A549 (cell line): ENCODE results near the gene SEMA5A. TPM values are rescaled to one million over a fixed set of nuclear protein-coding genes. Genes with fewer than 3 reads are reported as not detected.

Source experiments
- ATAC-seq, 2 experiments: fragments of 200-7000 bp in 1 of 2; fragments of >200 bp in 1 of 2; cut with Nextera tagmentation in 1 of 2; cut with Tn5 transposase in 1 of 2; 3 replicates each; pipeline versions ENCODE4 v1.8.0 to v1.9.1; 2018 to 2020; ENCODE audit warnings: mild to moderate bottlenecking in 1 of 2, moderate library complexity in 1 of 2
- CTCF ChIA-PET: fragments of 300-600 bp; sonication (Branson Sonifier 250); formaldehyde crosslinking; extraction: SDS; loops from one replicate; lab custom pipeline; 2021; ENCODE audit warnings: antibody characterized with exemption, inconsistent platforms; lab: Yijun Ruan, JAX
- POLR2A ChIA-PET: fragments of 350-600 bp; formaldehyde crosslinking; extraction: SDS; loops from one replicate; lab custom pipeline; 2021; ENCODE audit warnings: antibody characterized with exemption, inconsistent platforms; lab: Yijun Ruan, JAX
- DNase-seq, 2 experiments: peaks; one replicate each; pipeline versions ENCODE4 v3.0.0 to v3.0.0-alpha.2; 2011 to 2016; ENCODE audit warnings: low read depth in 1 of 2, low spot score in 1 of 2
- FAIRE-seq: peaks from 2 replicates; lab custom pipeline; 2011; peaks lifted over from hg19 to GRCh38; lab: Jason Lieb, UNC
- H3K27ac ChIP-seq, 2 experiments: fragments of >200 bp; sonication (Bioruptor Twin); formaldehyde crosslinking; 3 replicates each; pipeline ENCODE4 v1.5.1; 2016 to 2017
- H3K4me1 ChIP-seq: fragments of >200 bp; sonication (Bioruptor Twin); formaldehyde crosslinking; 3 replicates; pipeline ENCODE4 v1.6.1; 2016
- H3K4me2 ChIP-seq: fragments of >200 bp; sonication (Bioruptor Twin); formaldehyde crosslinking; 3 replicates; pipeline ENCODE4 v1.6.1; 2016
- H3K4me3 ChIP-seq: fragments of >200 bp; sonication (Bioruptor Twin); formaldehyde crosslinking; 3 replicates; pipeline ENCODE4 v1.5.1; 2016
- H3K9me3 ChIP-seq: fragments of >200 bp; sonication (Bioruptor Twin); formaldehyde crosslinking; 3 replicates; pipeline ENCODE4 v1.6.1; 2016
- BHLHE40 ChIP-seq: IDR thresholded peaks from 2 replicates; pipeline ENCODE4 v1.6.1; 2012; ENCODE audit warnings: low read depth, low read length, inconsistent platforms
- CHD4 ChIP-seq: fragments of 200-600 bp; sonication (generic); IDR thresholded peaks from 2 replicates; pipeline ENCODE4 v1.6.1; 2016; ENCODE audit warnings: antibody characterized with exemption, mild to moderate bottlenecking, borderline replicate concordance
- ESRRA ChIP-seq: fragments of 150-350 bp; IDR thresholded peaks from 2 replicates; pipeline ENCODE4 v1.6.1; 2014; ENCODE audit warnings: mild to moderate bottlenecking, low read length, borderline replicate concordance
- FOSB ChIP-seq: fragments of 250-450 bp; sonication (Bioruptor Pico); IDR thresholded peaks from 2 replicates; pipeline ENCODE4 v1.5.0; 2020; ENCODE audit warnings: mild to moderate bottlenecking, moderate library complexity
- GATA3 ChIP-seq: IDR thresholded peaks from 2 replicates; pipeline ENCODE4 v1.6.1; 2012; ENCODE audit warnings: borderline replicate concordance
- HOXB5 ChIP-seq: fragments of 250-450 bp; sonication (Bioruptor Pico); IDR thresholded peaks from 2 replicates; pipeline ENCODE4 v1.5.0; 2020; ENCODE audit warnings: mild to moderate bottlenecking, moderate library complexity
- JUN ChIP-seq, 2 experiments: fragments of >200 bp; sonication (Bioruptor Twin); formaldehyde crosslinking; IDR thresholded peaks; 2 replicates in 1 of 2; 3 replicates in 1 of 2; pipeline ENCODE4 v1.6.1; 2016 to 2017
- JUNB ChIP-seq: fragments of >200 bp; sonication (Bioruptor Twin); formaldehyde crosslinking; IDR thresholded peaks from 2 replicates; pipeline ENCODE4 v1.6.1; 2016
- KDM5A ChIP-seq: fragments of 200-600 bp; sonication (generic); IDR thresholded peaks from 2 replicates; pipeline ENCODE4 v1.6.1; 2016; ENCODE audit warnings: antibody characterized with exemption, mild to moderate bottlenecking
- MAFK ChIP-seq: fragments of 450-650 bp; IDR thresholded peaks from 2 replicates; pipeline ENCODE4 v1.6.1; 2014; ENCODE audit not compliant: partially characterized antibody
- MAZ ChIP-seq: fragments of 150-350 bp; IDR thresholded peaks from 2 replicates; pipeline ENCODE4 v1.6.1; 2014; ENCODE audit warnings: antibody characterized with exemption, low read depth, low read length, borderline replicate concordance
- NFE2L2 ChIP-seq: fragments of 150-350 bp; conservative IDR thresholded peaks from 2 replicates; pipeline ENCODE4 v1.6.1; 2014; ENCODE audit warnings: low read length
- NR3C1 ChIP-seq: fragments of >200 bp; sonication (Bioruptor Twin); formaldehyde crosslinking; IDR thresholded peaks from 3 replicates; pipeline ENCODE4 v1.6.1; 2017
- PHF8 ChIP-seq: fragments of 200-600 bp; sonication (generic); IDR thresholded peaks from 2 replicates; pipeline ENCODE4 v1.6.1; 2016; ENCODE audit warnings: low read depth, mild to moderate bottlenecking, antibody characterized with exemption, moderate library complexity, borderline replicate concordance
- POLR2A ChIP-seq: IDR thresholded peaks from 2 replicates; pipeline ENCODE4 v1.6.1; 2012; ENCODE audit warnings: mild to moderate bottlenecking, low read length
- RAD21 ChIP-seq, 2 experiments: fragments of >200 bp in 1 of 2; sonication (Bioruptor Twin) in 1 of 2; formaldehyde crosslinking in 1 of 2; IDR thresholded peaks in 1 of 2; conservative IDR thresholded peaks in 1 of 2; 2 replicates in 1 of 2; 3 replicates in 1 of 2; pipeline ENCODE4 v1.6.1; 2012 to 2018; ENCODE audit warnings: inconsistent platforms in 1 of 2
- RNF2 ChIP-seq: fragments of 200-600 bp; sonication (generic); IDR thresholded peaks from 2 replicates; pipeline ENCODE4 v1.6.1; 2016; ENCODE audit warnings: low read depth, mild to moderate bottlenecking, antibody characterized with exemption, moderate library complexity, borderline replicate concordance
- SMC3 ChIP-seq: fragments of >200 bp; sonication (Bioruptor Twin); formaldehyde crosslinking; IDR thresholded peaks from 3 replicates; pipeline ENCODE4 v1.6.1; 2018; ENCODE audit warnings: inconsistent platforms
- SREBF2 ChIP-seq: fragments of 450-650 bp; IDR thresholded peaks from 2 replicates; pipeline ENCODE4 v1.6.1; 2014; ENCODE audit warnings: mild to moderate bottlenecking, moderate library complexity
- ZFP36 ChIP-seq: fragments of 450-650 bp; IDR thresholded peaks from 2 replicates; pipeline ENCODE4 v1.6.1; 2014; ENCODE audit warnings: borderline replicate concordance; ENCODE audit not compliant: partially characterized antibody
- ZSCAN20 ChIP-seq: fragments of 250-450 bp; sonication (Bioruptor Pico); IDR thresholded peaks from 2 replicates; pipeline ENCODE4 v1.8.0; 2022; ENCODE audit warnings: mild to moderate bottlenecking, moderate library complexity
- WGBS: methylation state at CpG from one replicate; pipeline ENCODE4 v1.1.6; 2017; ENCODE audit errors: missing lambda C conversion rate; 5-methylcytosine and 5-hydroxymethylcytosine counted together
- polyA plus RNA-seq, 4 experiments: library from polyadenylated mRNA; depleted of rRNA in 3 of 4; stranded (reverse); fragments of >200 nt; fragmentation: RNase III in 1 of 4; extraction: RNeasy Plus Mini Kit Qiagen cat#74134 plus additional on column Dnase treatment in 1 of 4; gene quantifications; 2 replicates in 3 of 4; 3 replicates in 1 of 4; pipeline ENCODE4 v1.2.3, GENCODE V29; 2011 to 2017
- TF ChIP-seq, protein P1 (sequence below): fragments of >200 bp; sonication (Bioruptor Twin); formaldehyde crosslinking; IDR thresholded peaks from 3 replicates; pipeline ENCODE4 v1.6.1; 2016
- TF ChIP-seq, protein P2 (sequence below): fragments of 150-350 bp; IDR thresholded peaks from 2 replicates; pipeline ENCODE4 v1.6.1; 2014; ENCODE audit warnings: low read depth, mild to moderate bottlenecking, low read length
- TF ChIP-seq, protein P3 (sequence below): fragments of >200 bp; sonication (Bioruptor Twin); formaldehyde crosslinking; IDR thresholded peaks from 2 replicates; pipeline ENCODE4 v1.6.1; 2016
- TF ChIP-seq, protein P4 (sequence below): fragments of 450-650 bp; IDR thresholded peaks from 2 replicates; pipeline ENCODE4 v1.6.1; 2014; ENCODE audit warnings: antibody characterized with exemption
- TF ChIP-seq, protein P5 (sequence below): IDR thresholded peaks from 2 replicates; pipeline ENCODE4 v1.6.1; 2012
- TF ChIP-seq, protein P6 (sequence below): fragments of 250-450 bp; sonication (Bioruptor Pico); IDR thresholded peaks from 2 replicates; pipeline ENCODE4 v1.5.0; 2020; ENCODE audit warnings: low read depth, mild to moderate bottlenecking, moderate library complexity

SEMA5A gene
- polyA plus RNA-seq, 2 of the 4 experiments (the other 2 are of a cell fraction) = not detected

DNA sequence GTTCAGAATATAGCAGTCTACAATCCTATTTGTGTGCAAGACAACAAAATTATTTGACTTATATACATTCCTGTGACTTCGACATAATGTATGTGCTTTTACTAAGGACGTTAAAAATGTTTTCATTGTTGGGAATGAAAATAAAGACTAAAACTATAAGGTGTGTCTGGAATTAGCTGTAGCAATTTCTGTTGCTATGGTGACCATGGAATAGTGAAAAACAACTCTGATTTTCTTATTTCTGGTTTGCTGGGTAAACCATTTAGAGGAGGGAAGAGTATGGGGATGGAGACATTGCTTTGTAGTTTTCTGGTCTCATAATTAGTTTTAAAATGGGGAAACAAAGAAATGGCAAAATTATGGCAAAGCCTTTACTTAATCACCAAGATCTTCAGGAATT is 343.2 kb downstream of the SEMA5A start:
- no peak overlapping the region for H3K4me3 ChIP-seq
- H3K9me3 ChIP-seq = no peaks in the 10 kb centered on the region
- H3K4me2 ChIP-seq = no peak overlapping the region
- TF ChIP-seq HOXB5 (CRISPR knock-in tag) = no peak
- no peak for TF ChIP-seq JUNB
- TF ChIP-seq PHF8 = no peak
- TF ChIP-seq, protein P1, sequence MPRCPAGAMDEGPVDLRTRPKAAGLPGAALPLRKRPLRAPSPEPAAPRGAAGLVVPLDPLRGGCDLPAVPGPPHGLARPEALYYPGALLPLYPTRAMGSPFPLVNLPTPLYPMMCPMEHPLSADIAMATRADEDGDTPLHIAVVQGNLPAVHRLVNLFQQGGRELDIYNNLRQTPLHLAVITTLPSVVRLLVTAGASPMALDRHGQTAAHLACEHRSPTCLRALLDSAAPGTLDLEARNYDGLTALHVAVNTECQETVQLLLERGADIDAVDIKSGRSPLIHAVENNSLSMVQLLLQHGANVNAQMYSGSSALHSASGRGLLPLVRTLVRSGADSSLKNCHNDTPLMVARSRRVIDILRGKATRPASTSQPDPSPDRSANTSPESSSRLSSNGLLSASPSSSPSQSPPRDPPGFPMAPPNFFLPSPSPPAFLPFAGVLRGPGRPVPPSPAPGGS = no peak
- no peak for TF ChIP-seq RAD21 (conservative IDR thresholded peaks at IDR 0.05 in 1 of 2, IDR thresholded peaks at IDR 0.05 in 1 of 2)
- TF ChIP-seq, protein P2, sequence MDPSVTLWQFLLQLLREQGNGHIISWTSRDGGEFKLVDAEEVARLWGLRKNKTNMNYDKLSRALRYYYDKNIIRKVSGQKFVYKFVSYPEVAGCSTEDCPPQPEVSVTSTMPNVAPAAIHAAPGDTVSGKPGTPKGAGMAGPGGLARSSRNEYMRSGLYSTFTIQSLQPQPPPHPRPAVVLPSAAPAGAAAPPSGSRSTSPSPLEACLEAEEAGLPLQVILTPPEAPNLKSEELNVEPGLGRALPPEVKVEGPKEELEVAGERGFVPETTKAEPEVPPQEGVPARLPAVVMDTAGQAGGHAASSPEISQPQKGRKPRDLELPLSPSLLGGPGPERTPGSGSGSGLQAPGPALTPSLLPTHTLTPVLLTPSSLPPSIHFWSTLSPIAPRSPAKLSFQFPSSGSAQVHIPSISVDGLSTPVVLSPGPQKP = no peak
- TF ChIP-seq, protein P3, sequence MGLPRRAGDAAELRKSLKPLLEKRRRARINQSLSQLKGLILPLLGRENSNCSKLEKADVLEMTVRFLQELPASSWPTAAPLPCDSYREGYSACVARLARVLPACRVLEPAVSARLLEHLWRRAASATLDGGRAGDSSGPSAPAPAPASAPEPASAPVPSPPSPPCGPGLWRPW = no peak
- no peak for TF ChIP-seq NFE2L2
- TF ChIP-seq ZFP36 = no peak
- no peak for TF ChIP-seq SREBF2
- TF ChIP-seq GATA3 = no peak
- no peak for TF ChIP-seq KDM5A
- TF ChIP-seq, protein P4, sequence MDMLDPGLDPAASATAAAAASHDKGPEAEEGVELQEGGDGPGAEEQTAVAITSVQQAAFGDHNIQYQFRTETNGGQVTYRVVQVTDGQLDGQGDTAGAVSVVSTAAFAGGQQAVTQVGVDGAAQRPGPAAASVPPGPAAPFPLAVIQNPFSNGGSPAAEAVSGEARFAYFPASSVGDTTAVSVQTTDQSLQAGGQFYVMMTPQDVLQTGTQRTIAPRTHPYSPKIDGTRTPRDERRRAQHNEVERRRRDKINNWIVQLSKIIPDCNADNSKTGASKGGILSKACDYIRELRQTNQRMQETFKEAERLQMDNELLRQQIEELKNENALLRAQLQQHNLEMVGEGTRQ = no peak
- no peak for TF ChIP-seq ESRRA
- POLR2A ChIA-PET = no interaction called here
- FAIRE-seq (no peak), ATAC-seq (no peak), DNase-seq (no peak)
- WGBS = 3% methylated on average over 2 of the region's 2 CpGs
- H3K27ac ChIP-seq = no peak overlapping the region
- CTCF ChIA-PET = no interaction called here
- no peaks in the 10 kb centered on the region for H3K4me1 ChIP-seq

DNA sequence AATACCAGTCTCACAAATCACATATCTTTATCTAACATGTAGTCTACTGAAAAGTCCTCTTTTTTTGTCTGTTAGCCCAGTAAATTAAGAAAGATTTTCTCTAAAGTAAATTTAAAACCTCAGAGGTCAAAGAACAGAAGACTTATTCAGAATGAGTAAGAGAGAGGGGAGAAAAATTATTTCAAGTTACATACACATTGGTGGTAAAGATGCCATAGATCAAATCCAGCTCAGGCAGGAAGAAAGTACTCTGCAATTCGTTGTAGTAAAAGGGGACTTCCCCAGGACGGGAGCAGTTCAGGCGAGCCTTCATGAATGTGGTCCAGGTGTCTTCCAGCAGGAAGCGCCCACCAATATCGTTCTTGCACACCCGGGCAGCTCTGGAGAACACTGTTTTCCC is 344.1 kb downstream of the SEMA5A start:
- H3K4me2 ChIP-seq = no peak overlapping the region
- no peaks in the 10 kb centered on the region for H3K4me1 ChIP-seq
- no peak overlapping the region for H3K27ac ChIP-seq
- H3K9me3 ChIP-seq = no peaks in the 10 kb centered on the region
- ChIA-PET POLR2A (no interaction called here), CTCF (no interaction called here)
- TF ChIP-seq, protein P5, sequence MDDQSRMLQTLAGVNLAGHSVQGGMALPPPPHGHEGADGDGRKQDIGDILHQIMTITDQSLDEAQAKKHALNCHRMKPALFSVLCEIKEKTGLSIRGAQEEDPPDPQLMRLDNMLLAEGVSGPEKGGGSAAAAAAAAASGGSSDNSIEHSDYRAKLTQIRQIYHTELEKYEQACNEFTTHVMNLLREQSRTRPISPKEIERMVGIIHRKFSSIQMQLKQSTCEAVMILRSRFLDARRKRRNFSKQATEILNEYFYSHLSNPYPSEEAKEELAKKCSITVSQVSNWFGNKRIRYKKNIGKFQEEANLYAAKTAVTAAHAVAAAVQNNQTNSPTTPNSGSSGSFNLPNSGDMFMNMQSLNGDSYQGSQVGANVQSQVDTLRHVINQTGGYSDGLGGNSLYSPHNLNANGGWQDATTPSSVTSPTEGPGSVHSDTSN = no peak
- TF ChIP-seq, protein P4 = no peak
- no peak for TF ChIP-seq GATA3
- TF ChIP-seq POLR2A = no peak
- TF ChIP-seq MAFK = no peak
- TF ChIP-seq SMC3 = no peak
- no peak for TF ChIP-seq BHLHE40
- no peak for TF ChIP-seq FOSB
- TF ChIP-seq, protein P1 = no peak
- no peak for TF ChIP-seq JUN (IDR thresholded peaks at IDR 0.05)
- TF ChIP-seq MAZ = no peak
- TF ChIP-seq RNF2 = no peak
- TF ChIP-seq, protein P6, sequence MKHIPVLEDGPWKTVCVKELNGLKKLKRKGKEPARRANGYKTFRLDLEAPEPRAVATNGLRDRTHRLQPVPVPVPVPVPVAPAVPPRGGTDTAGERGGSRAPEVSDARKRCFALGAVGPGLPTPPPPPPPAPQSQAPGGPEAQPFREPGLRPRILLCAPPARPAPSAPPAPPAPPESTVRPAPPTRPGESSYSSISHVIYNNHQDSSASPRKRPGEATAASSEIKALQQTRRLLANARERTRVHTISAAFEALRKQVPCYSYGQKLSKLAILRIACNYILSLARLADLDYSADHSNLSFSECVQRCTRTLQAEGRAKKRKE (CRISPR knock-in tag) = no peak
- no peak for TF ChIP-seq ZSCAN20 (CRISPR knock-in tag)
- TF ChIP-seq, protein P2 = no peak
- TF ChIP-seq NR3C1 = no peak
- TF ChIP-seq CHD4 = no peak
- DNase-seq (no peak), ATAC-seq (no peak), FAIRE-seq (no peak)
- WGBS = 6% methylated on average over 6 of the region's 6 CpGs
- no peak overlapping the region for H3K4me3 ChIP-seq
